ENCODE results near the gene CDRT4.

DNA sequence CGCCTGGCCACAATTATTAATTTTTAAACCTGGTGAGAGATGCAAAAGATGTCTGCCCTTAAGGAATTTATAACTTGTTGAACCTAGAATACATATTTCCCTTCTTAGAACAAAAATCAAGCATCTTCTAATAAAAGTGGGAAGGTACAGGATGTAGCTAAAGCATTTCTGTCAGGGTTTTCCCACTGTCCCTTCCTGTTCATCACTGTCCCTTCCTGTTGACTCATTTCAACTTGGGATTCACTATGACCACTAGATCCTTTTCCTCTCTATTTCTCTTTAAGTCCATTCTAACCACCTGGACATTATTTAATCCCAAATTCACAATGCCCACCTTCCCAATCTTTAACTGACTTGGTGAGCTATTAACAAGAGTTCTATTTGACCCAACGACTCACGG lies 33.9 kb upstream of the CDRT4 start:
- no peak for TF ChIP-seq POLR2A (IDR thresholded peaks at IDR 0.05)
- TF ChIP-seq, protein P1, sequence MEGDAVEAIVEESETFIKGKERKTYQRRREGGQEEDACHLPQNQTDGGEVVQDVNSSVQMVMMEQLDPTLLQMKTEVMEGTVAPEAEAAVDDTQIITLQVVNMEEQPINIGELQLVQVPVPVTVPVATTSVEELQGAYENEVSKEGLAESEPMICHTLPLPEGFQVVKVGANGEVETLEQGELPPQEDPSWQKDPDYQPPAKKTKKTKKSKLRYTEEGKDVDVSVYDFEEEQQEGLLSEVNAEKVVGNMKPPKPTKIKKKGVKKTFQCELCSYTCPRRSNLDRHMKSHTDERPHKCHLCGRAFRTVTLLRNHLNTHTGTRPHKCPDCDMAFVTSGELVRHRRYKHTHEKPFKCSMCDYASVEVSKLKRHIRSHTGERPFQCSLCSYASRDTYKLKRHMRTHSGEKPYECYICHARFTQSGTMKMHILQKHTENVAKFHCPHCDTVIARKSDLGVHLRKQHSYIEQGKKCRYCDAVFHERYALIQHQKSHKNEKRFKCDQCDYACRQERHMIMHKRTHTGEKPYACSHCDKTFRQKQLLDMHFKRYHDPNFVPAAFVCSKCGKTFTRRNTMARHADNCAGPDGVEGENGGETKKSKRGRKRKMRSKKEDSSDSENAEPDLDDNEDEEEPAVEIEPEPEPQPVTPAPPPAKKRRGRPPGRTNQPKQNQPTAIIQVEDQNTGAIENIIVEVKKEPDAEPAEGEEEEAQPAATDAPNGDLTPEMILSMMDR (IDR thresholded peaks at IDR 0.05), result no peak
